K562 (cell line): ENCODE results near the gene B4GALT5.

ENCODE experiments used
- FOXJ3 ChIP-seq: sonication (generic); formaldehyde crosslinking; IDR thresholded peaks from 2 replicates; pipeline ENCODE4 v1.4.0; 2020; ENCODE audit warnings: mild to moderate bottlenecking, missing genetic modification reagents
- MTA3 ChIP-seq: fragments of 450-650 bp; formaldehyde crosslinking; IDR thresholded peaks from 2 replicates; pipeline ENCODE4 v1.6.1; 2017; ENCODE audit warnings: mild to moderate bottlenecking, borderline replicate concordance
- SIX5 ChIP-seq, 2 experiments: IDR thresholded peaks; 2 replicates each; pipeline ENCODE4 v1.6.1; 2011; ENCODE audit warnings: low read length in 2 of 2, borderline replicate concordance in 1 of 2, low read depth in 1 of 2, mild to moderate bottlenecking in 1 of 2, moderate library complexity in 1 of 2; ENCODE audit not compliant: insufficient read depth in 1 of 2
- SMC3 ChIP-seq: conservative IDR thresholded peaks from 2 replicates; pipeline ENCODE4 v1.6.1; 2011; ENCODE audit warnings: low read depth, low read length, improper control_type of control experiment; ENCODE audit not compliant: insufficient read depth
- TCF7 ChIP-seq: sonication (generic); IDR thresholded peaks from 2 replicates; pipeline ENCODE4 v1.6.1; 2016; ENCODE audit warnings: antibody characterized with exemption, borderline replicate concordance
- TF ChIP-seq, protein P1 (sequence below): fragments of 250-450 bp; sonication (Bioruptor Pico); IDR thresholded peaks from 2 replicates; pipeline ENCODE4 v1.8.0; 2021; ENCODE audit warnings: moderate library complexity, mild to moderate bottlenecking, inconsistent platforms

DNA sequence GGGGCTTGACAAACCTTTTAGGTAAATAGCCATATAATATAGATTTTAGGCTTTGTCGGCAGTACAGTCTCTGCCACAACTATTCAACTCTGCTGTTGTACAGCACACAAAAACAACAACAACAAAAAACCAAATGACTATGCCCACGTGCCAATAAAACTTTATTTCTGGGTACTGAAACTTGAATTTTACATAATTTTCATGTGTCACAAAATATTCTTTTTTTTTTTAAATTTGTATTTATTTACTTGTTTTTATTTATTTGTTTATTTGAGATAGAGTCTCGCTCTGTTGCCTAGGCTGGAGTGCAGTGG lies 34.8 kb upstream of the B4GALT5 start:
- no peak for TF ChIP-seq FOXJ3
- TF ChIP-seq SIX5 (IDR thresholded peaks at IDR 0.05; ENCODE audit: borderline replicate concordance in 1 of 2, insufficient read depth in 1 of 2, low read depth in 1 of 2, low read length in 2 of 2), result no peak
- no peak for TF ChIP-seq MTA3
- no peak for TF ChIP-seq SMC3
- no peak for TF ChIP-seq TCF7
- TF ChIP-seq, protein P1, sequence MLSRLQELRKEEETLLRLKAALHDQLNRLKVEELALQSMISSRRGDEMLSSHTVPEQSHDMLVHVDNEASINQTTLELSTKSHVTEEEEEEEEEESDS (CRISPR knock-in tag), result no peak
